LHCN-M2 (cell line): ENCODE results near the gene AXL. TPM values are rescaled to one million over a fixed set of nuclear protein-coding genes. Genes with fewer than 3 reads are reported as not detected.
A peak's percentile ranks its signal among the peaks of the same experiment; 100 is the strongest.
"Not testable (repeated sequence)": the region's sequence is repeated elsewhere in the genome, so short reads cannot be mapped to it uniquely, and the experiment has no call there.

ENCODE experiments used
- DNase-seq: peaks from one replicate; pipeline ENCODE4 v3.0.0-alpha.2; 2012; ENCODE audit warnings: low read depth
- total RNA-seq: library from RNA; depleted of rRNA; stranded (reverse); fragments of >200 nt; gene quantifications from 2 replicates; pipeline ENCODE4 v1.2.3, GENCODE V29; 2014

Gene AXL
- total RNA-seq, 1 experiment from 2014 or later, result 254 TPM

GRCh38 chr19:41273076-41273475 is 54.1 kb downstream of the AXL start:
- DNase-seq, result no peak

GRCh38 chr19:41274802-41275201 is 55.8 kb downstream of the AXL start:
- no peak for DNase-seq

DNA sequence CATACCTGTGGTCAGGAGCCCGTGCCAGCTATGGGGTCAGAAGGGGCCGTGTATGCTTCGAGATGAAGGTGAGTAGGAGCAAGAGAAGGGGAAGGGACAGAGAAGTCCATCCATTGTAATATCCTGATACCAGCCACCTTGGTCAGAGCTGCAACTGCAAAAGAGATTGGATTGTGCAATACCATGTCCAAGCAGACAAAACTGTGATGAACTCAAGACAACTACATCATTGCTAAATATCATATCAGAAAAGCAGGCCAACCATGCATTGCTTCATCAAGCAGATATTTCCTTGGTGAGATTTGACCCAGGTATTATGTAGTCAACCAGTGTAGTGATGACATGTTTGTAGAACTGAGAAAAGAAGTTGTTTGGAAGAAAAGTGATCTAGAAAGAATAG is 57.2 kb downstream of the AXL start:
- DNase-seq, result no peak

DNA sequence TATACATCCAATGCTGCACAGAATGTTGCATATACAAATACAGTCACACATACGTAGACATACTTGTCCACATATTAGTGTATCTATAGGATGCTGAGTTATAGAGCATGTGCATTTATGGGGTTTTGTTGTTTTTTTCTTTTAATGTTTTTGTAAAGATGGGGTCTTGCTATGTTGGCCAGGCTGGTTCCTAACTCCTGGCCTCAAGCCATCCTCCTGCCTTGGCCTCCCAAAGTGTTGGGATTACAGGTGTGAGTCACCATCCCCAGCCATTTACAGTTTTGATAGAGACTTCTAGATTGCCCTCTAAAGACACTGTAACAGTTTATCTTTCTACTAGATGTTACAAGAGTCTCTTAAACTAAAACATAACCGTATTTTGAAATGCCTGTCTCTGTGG is 59.5 kb downstream of the AXL start:
- no peak for DNase-seq

- no peak for DNase-seq
Observed at GRCh38 chr19:41288673-41289530, 69.9 kb downstream of the AXL start.

GRCh38 chr19:41289814-41290213 is 70.8 kb downstream of the AXL start:
- not testable (repeated sequence) for DNase-seq

DNA sequence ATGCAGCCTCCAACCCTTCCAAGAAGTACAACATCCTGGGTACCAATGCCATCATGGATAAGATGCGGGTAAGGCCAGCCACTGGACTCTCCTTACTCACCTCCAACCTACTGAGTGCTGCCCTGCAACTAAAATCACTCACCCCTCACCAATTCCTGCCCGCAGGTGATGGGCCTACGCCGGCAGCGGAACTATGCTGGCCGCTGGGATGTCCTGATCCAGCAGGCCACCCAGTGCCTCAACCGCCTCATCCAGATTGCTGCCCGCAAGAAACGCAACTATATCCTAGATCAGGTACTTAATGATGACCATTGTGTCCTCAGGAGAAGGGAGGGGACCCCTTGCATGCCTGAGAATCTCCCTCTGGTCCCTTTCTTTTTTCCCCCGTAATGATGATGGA is 75.4 kb downstream of the AXL start:
- DNase-seq, result no peak

DNA sequence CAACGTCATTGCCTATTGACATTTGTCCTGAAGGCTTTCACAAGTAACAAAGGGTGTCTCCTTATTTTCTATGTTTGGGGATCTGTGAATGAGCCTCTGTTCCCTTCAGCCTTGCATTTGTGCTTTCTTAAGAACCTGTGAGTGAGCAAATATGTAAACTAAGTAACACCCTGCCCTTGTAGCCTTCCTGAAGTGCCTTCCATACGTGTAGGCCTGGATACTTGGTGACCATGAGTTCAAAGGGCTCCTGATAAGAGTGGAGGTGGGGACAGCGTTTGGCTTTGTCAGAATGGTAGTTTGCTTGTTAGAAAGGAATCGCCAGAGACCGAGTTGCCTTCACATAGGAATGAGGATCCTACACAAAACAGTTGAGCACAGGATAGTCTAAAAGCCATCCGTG is 76.5 kb downstream of the AXL start:
- DNase-seq, result no peak

- DNase-seq, result peak; percentile 11
Observed at GRCh38 chr19:41296433-41296871, 77.4 kb downstream of the AXL start.

GRCh38 chr19:41297628-41298347 is 78.8 kb downstream of the AXL start:
- peak; percentile 19 for DNase-seq

DNA sequence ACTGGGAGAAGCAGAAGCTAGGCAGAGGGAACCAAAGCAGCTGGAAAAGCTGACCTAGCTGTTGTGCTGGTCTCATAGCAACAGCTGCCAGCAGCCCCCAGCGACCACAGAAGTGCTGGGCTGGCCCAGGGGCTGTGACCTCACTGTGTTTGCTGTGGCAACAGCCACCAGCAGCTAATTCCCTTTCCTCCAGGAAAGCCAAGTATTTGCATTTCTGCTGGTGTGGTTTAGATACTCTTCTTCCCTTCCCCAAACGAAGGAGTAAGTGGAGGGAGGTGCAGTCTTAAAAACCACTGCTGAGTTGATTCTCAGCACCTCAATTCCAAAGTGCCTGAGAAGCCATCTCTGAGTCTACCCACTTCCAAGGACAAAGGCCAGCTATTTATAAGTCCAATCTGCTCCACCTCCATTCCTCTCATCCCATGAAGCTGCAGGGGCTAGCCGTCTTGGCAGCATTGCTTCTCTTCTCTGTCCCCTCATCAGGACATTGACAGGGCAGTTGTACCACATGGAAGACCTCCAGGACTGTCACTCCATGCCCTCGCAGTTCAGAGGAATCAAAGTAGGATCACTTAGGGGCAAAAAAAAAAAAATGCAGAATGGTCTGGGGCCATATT is 79.4 kb downstream of the AXL start:
- peak; percentile 96 for DNase-seq

GRCh38 chr19:41299046-41299754 is 80.2 kb downstream of the AXL start:
- DNase-seq, result peak; percentile 56

DNA sequence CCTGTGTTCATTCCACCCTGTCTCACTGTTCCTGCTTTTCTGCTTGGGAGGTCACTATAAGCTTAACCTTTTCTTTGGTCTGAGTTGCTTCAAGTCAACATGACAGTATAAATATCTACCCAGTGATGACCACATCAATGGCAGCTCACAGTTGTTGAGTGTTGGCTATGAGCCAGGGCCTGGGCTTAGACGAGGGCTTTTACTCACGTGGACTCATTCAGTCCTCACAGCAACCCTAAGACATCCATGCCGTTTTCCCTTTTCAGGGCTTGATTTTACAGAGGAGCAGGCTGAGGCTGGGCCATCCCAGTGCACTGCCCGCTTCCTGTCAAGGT is 80.7 kb downstream of the AXL start:
- peak; percentile 98 for DNase-seq

GRCh38 chr19:41300555-41300954 is 81.5 kb downstream of the AXL start:
- DNase-seq, result no peak

- no peak for DNase-seq
Observed at GRCh38 chr19:41302624-41303351, 83.8 kb downstream of the AXL start.

GRCh38 chr19:41303954-41304353 is 84.9 kb downstream of the AXL start:
- no peak for DNase-seq

- DNase-seq, result no peak
Observed at GRCh38 chr19:41304706-41305483, 85.9 kb downstream of the AXL start.

GRCh38 chr19:41305927-41306793 is 87.1 kb downstream of the AXL start:
- DNase-seq, result no peak

DNA sequence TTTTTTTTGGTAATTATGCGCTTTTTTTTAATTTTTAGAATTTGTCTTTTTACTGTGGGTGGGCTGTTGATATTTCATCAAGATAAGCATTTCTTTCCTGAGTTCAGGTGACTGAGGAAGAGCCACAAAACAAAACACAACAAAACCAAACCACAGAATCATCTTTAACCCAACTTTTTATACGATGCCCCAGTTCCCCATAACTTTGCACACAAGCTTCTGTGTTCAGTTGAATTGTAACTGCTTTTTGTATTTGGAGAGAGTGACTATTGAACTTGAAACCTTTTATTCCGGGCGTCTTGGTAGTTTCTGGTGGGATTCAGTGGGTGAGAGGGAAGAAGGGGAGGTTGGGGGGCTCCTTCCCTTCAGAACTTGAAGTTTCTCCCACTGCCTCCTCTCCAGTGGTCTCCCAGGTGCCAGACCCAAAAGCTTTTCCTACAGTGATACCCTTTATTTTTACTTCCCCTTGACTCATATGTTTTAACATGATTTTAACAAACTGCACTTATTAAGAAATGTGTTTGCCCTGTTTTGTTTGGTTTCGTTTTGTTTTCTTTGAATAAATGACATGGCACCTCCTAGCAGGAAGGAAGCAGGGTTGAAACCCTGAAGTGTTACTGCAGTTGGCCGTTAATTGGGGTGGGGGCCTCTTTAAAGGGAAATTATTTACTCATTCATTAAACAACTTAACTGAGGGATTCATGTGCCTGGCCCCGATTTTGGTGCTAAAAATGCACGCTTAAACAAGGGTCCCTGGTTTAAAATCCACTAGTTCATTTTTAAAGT is 88.3 kb downstream of the AXL start:
- no peak for DNase-seq
